Brain microvascular endothelial cell (primary cell): ENCODE data around the gene DOCK3.

Source experiments
- DNase-seq: peaks from one replicate; pipeline ENCODE4 v3.0.0-alpha.2; 2020
- H3K27ac ChIP-seq: fragments of 250-450 bp; sonication (Bioruptor Pico); 2 replicates; pipeline ENCODE4 v1.5.1; 2020; ENCODE audit warnings: mild to moderate bottlenecking, moderate library complexity
- H3K27me3 ChIP-seq: fragments of 250-450 bp; sonication (Bioruptor Pico); replicated peaks from 2 replicates; pipeline ENCODE4 v1.5.1; 2020; ENCODE audit warnings: mild to moderate bottlenecking
- H3K36me3 ChIP-seq: fragments of 250-450 bp; sonication (Bioruptor Pico); replicated peaks from 2 replicates; pipeline ENCODE4 v1.5.1; 2020; ENCODE audit warnings: mild to moderate bottlenecking
- H3K4me3 ChIP-seq: 2 replicates; pipeline ENCODE4 v1.5.1; 2011; ENCODE audit warnings: low read depth, mild to moderate bottlenecking, control low read depth, low read length, moderate library complexity
- in situ Hi-C: cut with HindIII; loops from 2 replicates; pipeline ENCODE4 v1.10.0; 2017; ENCODE audit warnings: low sequenced_read_pairs, low pct_ligation_motif_present
- TF ChIP-seq, protein P1 (sequence below): IDR thresholded peaks from 2 replicates; pipeline ENCODE4 v1.5.1; 2011; ENCODE audit warnings: low read depth, mild to moderate bottlenecking, moderate library complexity, low read length, control low read depth, inconsistent platforms; ENCODE audit errors: missing control alignments

The DOCK3 gene

GRCh38 chr3:50652709-50653108 lies 22.0 kb upstream of the DOCK3 start:
- no peak overlapping the region for H3K27ac ChIP-seq
- H3K36me3 ChIP-seq, result no peaks in the 10 kb centered on the region
- TF ChIP-seq, protein P1, sequence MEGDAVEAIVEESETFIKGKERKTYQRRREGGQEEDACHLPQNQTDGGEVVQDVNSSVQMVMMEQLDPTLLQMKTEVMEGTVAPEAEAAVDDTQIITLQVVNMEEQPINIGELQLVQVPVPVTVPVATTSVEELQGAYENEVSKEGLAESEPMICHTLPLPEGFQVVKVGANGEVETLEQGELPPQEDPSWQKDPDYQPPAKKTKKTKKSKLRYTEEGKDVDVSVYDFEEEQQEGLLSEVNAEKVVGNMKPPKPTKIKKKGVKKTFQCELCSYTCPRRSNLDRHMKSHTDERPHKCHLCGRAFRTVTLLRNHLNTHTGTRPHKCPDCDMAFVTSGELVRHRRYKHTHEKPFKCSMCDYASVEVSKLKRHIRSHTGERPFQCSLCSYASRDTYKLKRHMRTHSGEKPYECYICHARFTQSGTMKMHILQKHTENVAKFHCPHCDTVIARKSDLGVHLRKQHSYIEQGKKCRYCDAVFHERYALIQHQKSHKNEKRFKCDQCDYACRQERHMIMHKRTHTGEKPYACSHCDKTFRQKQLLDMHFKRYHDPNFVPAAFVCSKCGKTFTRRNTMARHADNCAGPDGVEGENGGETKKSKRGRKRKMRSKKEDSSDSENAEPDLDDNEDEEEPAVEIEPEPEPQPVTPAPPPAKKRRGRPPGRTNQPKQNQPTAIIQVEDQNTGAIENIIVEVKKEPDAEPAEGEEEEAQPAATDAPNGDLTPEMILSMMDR, result peak; percentile 63
- no peak overlapping the region for H3K4me3 ChIP-seq
- no peak for DNase-seq
- in situ Hi-C loops, result no loop called here
- no peaks in the 10 kb centered on the region for H3K27me3 ChIP-seq

GRCh38 chr3:50653937-50654595 lies 20.7 kb upstream of the DOCK3 start:
- TF ChIP-seq, protein P1, result no peak
- no peaks in the 10 kb centered on the region for H3K27me3 ChIP-seq
- H3K27ac ChIP-seq, result no peak overlapping the region
- no peaks in the 10 kb centered on the region for H3K36me3 ChIP-seq
- no peak for DNase-seq
- H3K4me3 ChIP-seq, result no peak overlapping the region
- in situ Hi-C loops, result no loop called here

GRCh38 chr3:50655009-50655830 lies 19.5 kb upstream of the DOCK3 start:
- Histone ChIP-seq H3K27ac (no peak overlapping the region), H3K4me3 (no peak overlapping the region), H3K36me3 (no peaks in the 10 kb centered on the region), H3K27me3 (no peaks in the 10 kb centered on the region)
- DNase-seq, result no peak
- TF ChIP-seq, protein P1, result no peak
- in situ Hi-C loops, result no loop called here

- H3K4me3 ChIP-seq, result no peak overlapping the region
- no peaks in the 10 kb centered on the region for H3K36me3 ChIP-seq
- H3K27me3 ChIP-seq, result no peaks in the 10 kb centered on the region
- no peak for DNase-seq
- H3K27ac ChIP-seq, result no peak overlapping the region
- TF ChIP-seq, protein P1, result no peak
- in situ Hi-C loops, result no loop called here
Measured at GRCh38 chr3:50656417-50657195, 18.1 kb upstream of the DOCK3 start.

DNA sequence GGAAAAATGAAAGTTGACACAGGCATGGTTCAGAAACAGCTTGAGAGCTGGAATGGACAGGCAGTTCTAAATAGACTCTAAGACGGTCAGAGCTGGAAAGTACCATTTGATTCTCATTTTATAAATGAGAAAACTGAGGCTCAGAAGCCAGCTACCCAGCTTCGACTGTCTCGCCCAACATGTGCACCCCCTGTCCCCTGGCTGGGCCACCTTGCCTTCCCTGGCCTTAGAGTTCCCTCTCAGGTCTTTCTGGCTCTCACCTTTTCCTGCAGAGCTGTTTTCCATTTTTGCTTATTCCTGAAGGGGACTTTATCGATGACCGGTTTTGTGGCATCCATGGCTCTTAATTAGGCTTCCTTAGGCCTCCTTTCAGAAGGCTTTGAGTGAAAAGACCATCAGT lies 17.3 kb upstream of the DOCK3 start:
- TF ChIP-seq, protein P1, result no peak
- no peak overlapping the region for H3K4me3 ChIP-seq
- no peaks in the 10 kb centered on the region for H3K36me3 ChIP-seq
- no peak for DNase-seq
- H3K27me3 ChIP-seq, result no peaks in the 10 kb centered on the region
- in situ Hi-C loops, result no loop called here
- no peak overlapping the region for H3K27ac ChIP-seq
